Stimulated activated CD4-positive, alpha-beta T cell treated with anti-CD3 and anti-CD28 coated beads, Interleukin-12 subunit alpha, Interleukin-12 subunit beta, amount 100 ng/mL, for 48 hours (primary cell): Measurements from ENCODE around the gene TRIM3.
"Not testable (repeated sequence)": the region's sequence is repeated elsewhere in the genome, so short reads cannot be mapped to it uniquely, and the experiment has no call there.

Experiments used
- DNase-seq, 3 donors: peaks; one replicate each; pipeline ENCODE4 v3.0.0-alpha.2; 2020; ENCODE audit warnings: low read depth in 2 of 3, low spot score in 1 of 3

TRIM3 gene

GRCh38 chr11:6473451-6474412 lies at the start of gene TRIM3:
Gene TRIM3, minus strand, starts transcription at chr11:6473941. Its CDS starts 8,246 bp downstream, at chr11:6465695.
- DNase-seq = peak; percentile 9 to 61 (median 13)

GRCh38 chr11:6523253-6523652 lies 49.5 kb upstream of the TRIM3 start:
- DNase-seq = no peak

GRCh38 chr11:6521946-6522345 lies 48.2 kb upstream of the TRIM3 start:
- not testable (repeated sequence) for DNase-seq

- DNase-seq = no peak
Measured at GRCh38 chr11:6520265-6520664, 46.5 kb upstream of the TRIM3 start.

- DNase-seq = no peak
Measured at GRCh38 chr11:6516865-6517264, 43.1 kb upstream of the TRIM3 start.

- no peak for DNase-seq
Measured at GRCh38 chr11:6505577-6506240, 32.0 kb upstream of the TRIM3 start.

GRCh38 chr11:6504166-6504565 lies 30.4 kb upstream of the TRIM3 start:
- DNase-seq = no peak

GRCh38 chr11:6502382-6502781 lies 28.6 kb upstream of the TRIM3 start:
- DNase-seq = no peak

- DNase-seq = no peak
Measured at GRCh38 chr11:6498544-6498943, 24.8 kb upstream of the TRIM3 start.

- DNase-seq = no peak
Measured at GRCh38 chr11:6498121-6498520, 24.4 kb upstream of the TRIM3 start.

GRCh38 chr11:6497069-6497839 lies 23.5 kb upstream of the TRIM3 start, which contains the start of gene DNHD1:
Gene DNHD1, plus strand, starts transcription at chr11:6497280. Its CDS starts 936 bp downstream, at chr11:6498216.
- DNase-seq = no peak

GRCh38 chr11:6489306-6489705 lies 15.6 kb upstream of the TRIM3 start:
- no peak for DNase-seq

GRCh38 chr11:6488821-6489220 lies 15.1 kb upstream of the TRIM3 start:
- no peak for DNase-seq

- DNase-seq = no peak
Measured at GRCh38 chr11:6488342-6488741, 14.6 kb upstream of the TRIM3 start.

- no peak for DNase-seq
Measured at GRCh38 chr11:6486938-6487337, 13.2 kb upstream of the TRIM3 start.

GRCh38 chr11:6486256-6486655 lies 12.5 kb upstream of the TRIM3 start:
- DNase-seq = no peak

GRCh38 chr11:6485661-6486060 lies 11.9 kb upstream of the TRIM3 start:
- DNase-seq = no peak

- no peak for DNase-seq
Measured at GRCh38 chr11:6483015-6483414, 9.3 kb upstream of the TRIM3 start.

- DNase-seq = no peak
Measured at GRCh38 chr11:6482441-6482840, 8.7 kb upstream of the TRIM3 start.

GRCh38 chr11:6481924-6482275 lies 8.2 kb upstream of the TRIM3 start:
- DNase-seq = no peak
